Ishikawa (cell line): ENCODE data around the gene ABL1.

Experiments
- CEBPB ChIP-seq: IDR thresholded peaks from 2 replicates; pipeline ENCODE4 v1.6.1; 2012
- CREB1 ChIP-seq: IDR thresholded peaks from 2 replicates; pipeline ENCODE4 v1.6.1; 2012; ENCODE audit warnings: low read depth
- EGR1 ChIP-seq: IDR thresholded peaks from 2 replicates; pipeline ENCODE4 v1.6.1; 2012
- EP300 ChIP-seq: IDR thresholded peaks from 2 replicates; pipeline ENCODE4 v1.6.1; 2012; ENCODE audit warnings: borderline replicate concordance
- FOXM1 ChIP-seq: IDR thresholded peaks from 2 replicates; pipeline ENCODE4 v1.6.1; 2012; ENCODE audit warnings: low read depth, borderline replicate concordance
- MAX ChIP-seq: IDR thresholded peaks from 2 replicates; pipeline ENCODE4 v1.6.1; 2012
- NFIC ChIP-seq: IDR thresholded peaks from 2 replicates; pipeline ENCODE4 v1.6.1; 2012
- RAD21 ChIP-seq: IDR thresholded peaks from 2 replicates; pipeline ENCODE4 v1.6.1; 2012; ENCODE audit warnings: low read depth
- TAF1 ChIP-seq: IDR thresholded peaks from 2 replicates; pipeline ENCODE4 v1.6.1; 2012; ENCODE audit warnings: low read depth, mild to moderate bottlenecking
- TCF12 ChIP-seq: IDR thresholded peaks from 2 replicates; pipeline ENCODE4 v1.6.1; 2012; ENCODE audit warnings: low read depth
- TEAD4 ChIP-seq: IDR thresholded peaks from 2 replicates; pipeline ENCODE4 v1.6.1; 2012
- USF1 ChIP-seq: IDR thresholded peaks from 2 replicates; pipeline ENCODE4 v1.6.1; 2012
- YY1 ChIP-seq: IDR thresholded peaks from 2 replicates; pipeline ENCODE4 v1.6.1; 2012; ENCODE audit warnings: low read depth
- ZBTB7A ChIP-seq: IDR thresholded peaks from 2 replicates; pipeline ENCODE4 v1.6.1; 2012; ENCODE audit warnings: low read depth
- TF ChIP-seq, protein P1 (sequence below): IDR thresholded peaks from 2 replicates; pipeline ENCODE4 v1.6.1; 2012; ENCODE audit warnings: low read depth, mild to moderate bottlenecking

ABL1 gene

DNA sequence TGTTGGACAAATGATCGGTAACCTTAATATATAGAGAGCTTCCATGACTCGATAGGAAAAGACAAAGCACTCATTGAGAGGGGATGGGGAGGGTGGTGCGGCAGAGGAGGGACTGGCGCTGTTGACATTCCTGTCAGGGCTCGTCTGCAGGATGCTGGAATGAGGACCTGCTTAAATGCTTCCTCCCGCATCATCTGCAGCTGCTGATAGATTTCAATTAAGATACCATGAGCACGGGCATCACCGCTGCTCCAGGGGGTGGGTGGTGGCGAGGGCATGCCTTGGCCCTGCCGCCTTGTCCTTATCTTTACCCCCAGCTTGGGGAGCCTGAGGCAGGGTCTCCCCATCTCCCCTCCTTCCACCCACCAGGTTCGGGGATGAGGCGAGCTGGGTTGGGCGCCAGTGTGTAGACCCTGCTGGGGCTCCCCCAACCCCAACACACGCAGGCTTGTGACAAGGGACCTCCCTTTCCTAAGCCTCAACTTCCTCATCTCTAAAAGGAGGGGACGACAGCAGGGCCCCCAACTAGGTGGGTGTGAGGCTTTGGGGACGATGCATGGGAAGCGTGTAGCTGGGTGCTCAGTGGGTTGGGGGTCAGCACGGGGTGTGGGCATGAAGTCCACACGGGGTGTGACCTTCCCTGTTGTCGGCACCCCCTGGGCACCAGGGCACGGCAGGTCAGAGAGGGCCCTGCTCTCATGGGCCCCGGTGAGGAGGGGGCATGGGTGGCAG lies 73.3 kb downstream of the ABL1 start:
- TF ChIP-seq YY1: no peak
- TF ChIP-seq NFIC: no peak
- no peak for TF ChIP-seq TAF1
- no peak for TF ChIP-seq USF1
- TF ChIP-seq MAX: no peak
- TF ChIP-seq EGR1: no peak
- no peak for TF ChIP-seq CEBPB
- TF ChIP-seq, protein P1, sequence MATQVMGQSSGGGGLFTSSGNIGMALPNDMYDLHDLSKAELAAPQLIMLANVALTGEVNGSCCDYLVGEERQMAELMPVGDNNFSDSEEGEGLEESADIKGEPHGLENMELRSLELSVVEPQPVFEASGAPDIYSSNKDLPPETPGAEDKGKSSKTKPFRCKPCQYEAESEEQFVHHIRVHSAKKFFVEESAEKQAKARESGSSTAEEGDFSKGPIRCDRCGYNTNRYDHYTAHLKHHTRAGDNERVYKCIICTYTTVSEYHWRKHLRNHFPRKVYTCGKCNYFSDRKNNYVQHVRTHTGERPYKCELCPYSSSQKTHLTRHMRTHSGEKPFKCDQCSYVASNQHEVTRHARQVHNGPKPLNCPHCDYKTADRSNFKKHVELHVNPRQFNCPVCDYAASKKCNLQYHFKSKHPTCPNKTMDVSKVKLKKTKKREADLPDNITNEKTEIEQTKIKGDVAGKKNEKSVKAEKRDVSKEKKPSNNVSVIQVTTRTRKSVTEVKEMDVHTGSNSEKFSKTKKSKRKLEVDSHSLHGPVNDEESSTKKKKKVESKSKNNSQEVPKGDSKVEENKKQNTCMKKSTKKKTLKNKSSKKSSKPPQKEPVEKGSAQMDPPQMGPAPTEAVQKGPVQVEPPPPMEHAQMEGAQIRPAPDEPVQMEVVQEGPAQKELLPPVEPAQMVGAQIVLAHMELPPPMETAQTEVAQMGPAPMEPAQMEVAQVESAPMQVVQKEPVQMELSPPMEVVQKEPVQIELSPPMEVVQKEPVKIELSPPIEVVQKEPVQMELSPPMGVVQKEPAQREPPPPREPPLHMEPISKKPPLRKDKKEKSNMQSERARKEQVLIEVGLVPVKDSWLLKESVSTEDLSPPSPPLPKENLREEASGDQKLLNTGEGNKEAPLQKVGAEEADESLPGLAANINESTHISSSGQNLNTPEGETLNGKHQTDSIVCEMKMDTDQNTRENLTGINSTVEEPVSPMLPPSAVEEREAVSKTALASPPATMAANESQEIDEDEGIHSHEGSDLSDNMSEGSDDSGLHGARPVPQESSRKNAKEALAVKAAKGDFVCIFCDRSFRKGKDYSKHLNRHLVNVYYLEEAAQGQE: no peak
- no peak for TF ChIP-seq TEAD4
- TF ChIP-seq RAD21: no peak
- no peak for TF ChIP-seq TCF12
- no peak for TF ChIP-seq CREB1
- TF ChIP-seq FOXM1: no peak
- no peak for TF ChIP-seq ZBTB7A
- no peak for TF ChIP-seq EP300

GRCh38 chr9:130908878-130909355 lies 73.9 kb downstream of the ABL1 start:
- no peak for TF ChIP-seq YY1
- no peak for TF ChIP-seq RAD21
- no peak for TF ChIP-seq EP300
- no peak for TF ChIP-seq ZBTB7A
- no peak for TF ChIP-seq TAF1

DNA sequence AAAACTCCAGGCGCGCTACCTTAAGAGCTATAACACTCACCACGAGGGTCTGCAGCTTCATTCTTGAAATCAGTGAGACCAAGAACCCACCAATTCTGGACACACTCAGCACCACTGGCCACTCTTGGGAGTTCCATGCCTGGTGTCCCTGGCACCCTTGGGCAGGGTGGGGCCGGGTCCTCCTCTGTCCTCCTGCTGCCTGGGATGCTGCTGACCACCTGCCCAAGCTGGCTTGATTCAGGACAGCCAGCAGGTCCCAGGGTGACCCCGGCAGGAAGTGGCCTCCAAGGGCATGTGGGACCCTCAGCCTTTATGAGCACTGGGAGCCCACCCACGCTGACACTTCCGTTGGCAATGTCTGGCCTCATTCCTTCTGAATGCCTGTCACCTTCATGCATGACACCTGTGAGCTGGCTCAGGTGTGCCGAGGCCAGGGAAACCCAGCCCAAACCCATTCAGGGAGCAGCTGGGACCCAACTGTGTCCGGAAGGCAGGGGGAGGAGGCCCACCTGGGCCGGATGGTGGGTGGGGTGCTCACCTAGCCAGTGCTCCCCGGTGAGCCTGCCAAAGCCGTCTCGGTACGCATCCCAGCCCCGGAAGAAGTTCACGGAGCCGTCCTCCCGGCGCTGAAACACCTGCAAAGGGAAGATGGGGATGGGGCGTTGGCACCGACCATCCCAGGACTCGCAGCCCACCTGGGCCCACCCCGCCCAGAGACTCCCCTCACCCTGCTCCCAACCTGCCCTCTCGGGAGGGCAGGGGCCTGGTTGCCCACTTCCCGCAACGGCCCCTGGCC lies 76.4 kb downstream of the ABL1 start:
- TF ChIP-seq, protein P1: no peak
- TF ChIP-seq YY1 (no peak), NFIC (no peak), TCF12 (no peak), FOXM1 (no peak), EP300 (no peak), RAD21 (no peak), ZBTB7A (no peak), CREB1 (no peak)

- TF ChIP-seq ZBTB7A (no peak), MAX (no peak), CEBPB (no peak), NFIC (no peak), TCF12 (no peak), EGR1 (no peak), RAD21 (no peak)
- TF ChIP-seq, protein P1: no peak
These were observed 78.0 kb downstream of the ABL1 start for GRCh38 chr9:130912932-130913598.
